ENCODE data around the gene C1orf159.

Gene C1orf159

DNA sequence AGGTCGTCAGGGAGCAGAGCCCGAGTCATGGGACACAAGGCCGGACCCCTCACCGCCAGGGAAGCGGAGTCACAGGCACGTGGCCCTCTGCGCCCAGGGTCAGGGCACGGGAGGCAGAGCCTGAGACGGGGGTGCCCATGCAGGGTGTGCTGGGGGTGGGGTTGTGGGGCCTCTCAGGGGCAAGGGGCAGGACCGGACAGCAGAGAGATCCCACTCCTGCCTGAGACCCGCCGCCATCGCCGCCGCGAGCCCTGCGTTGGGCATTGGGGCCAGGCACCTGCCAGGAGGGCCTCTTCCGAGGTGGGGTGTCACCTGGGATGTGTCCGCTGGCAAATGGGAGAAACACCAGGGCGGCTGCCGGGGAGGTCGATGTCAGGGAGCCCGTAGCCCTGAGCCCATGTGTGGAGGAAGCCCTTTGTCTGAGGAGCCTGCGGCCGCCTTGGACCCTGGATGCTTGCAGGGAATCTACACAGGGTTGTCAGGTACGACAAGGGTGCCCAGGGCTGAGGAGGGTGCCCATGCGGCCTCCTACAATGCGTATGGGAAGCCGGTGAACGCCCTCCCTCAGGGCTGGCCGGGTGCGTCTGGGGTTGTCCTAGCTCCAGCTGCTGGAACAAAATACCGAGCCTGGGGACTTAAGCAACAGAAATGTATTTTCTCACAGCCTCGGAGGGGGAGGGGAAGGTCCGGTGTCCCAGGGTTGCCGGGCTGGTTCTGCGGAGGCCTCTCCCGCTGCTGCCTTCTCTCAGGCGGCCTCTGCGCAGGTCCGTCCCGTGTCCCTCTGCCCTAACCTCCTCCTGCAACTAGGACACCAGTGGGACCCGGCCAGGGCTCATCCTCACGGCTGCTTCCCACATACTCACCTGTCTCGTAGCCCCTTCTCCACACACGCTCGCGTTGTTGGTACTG, 16.4 kb upstream of the C1orf159 start:
- DNase-seq (ENCODE audit: low read depth): no peak

DNA sequence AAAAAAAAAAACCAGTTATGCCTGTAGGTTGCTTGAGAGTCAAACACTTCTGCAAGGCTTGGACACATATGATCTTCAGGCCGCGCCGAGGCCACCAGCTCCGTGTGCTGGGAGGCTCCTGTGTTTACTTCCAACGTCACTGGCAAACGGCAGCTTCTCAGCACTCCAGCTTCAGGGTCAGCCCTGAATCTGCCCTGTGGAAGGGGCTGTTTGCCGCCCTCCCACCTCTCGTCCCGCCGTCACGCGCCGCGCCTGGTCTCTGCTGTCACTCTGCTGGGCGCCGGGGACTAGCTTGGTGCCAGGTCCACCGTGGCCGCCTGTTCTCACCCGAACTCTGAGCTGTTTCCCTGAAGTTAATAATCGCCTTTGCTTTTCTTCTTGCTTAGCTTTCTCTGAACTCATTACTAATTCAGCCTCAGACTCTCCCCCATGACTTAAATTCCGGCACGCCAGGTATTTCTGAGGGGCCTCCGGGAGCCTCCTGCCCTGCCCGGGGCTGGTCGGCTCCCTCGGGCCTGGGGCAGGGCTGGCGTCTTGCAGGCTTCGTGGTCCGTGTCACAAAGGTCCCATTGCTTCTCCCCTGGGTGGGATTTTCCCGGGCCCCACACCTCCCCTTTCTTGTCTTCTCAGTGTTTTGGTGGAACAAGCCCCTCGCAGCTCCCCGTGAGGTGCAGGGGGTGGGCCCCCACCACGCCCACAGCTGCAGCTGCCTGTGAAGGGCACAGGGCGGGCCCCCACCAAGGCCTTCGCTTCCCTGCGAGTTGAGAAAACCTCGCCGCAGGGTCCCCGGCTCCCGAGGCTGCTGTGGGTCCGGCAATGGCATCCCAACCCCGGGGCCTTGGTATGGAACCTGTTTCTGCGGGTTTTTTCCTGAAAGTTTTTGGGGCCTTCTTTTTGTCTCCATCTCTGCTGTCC, 14.6 kb upstream of the C1orf159 start:
- no peak for DNase-seq (ENCODE audit: low read depth)

DNA sequence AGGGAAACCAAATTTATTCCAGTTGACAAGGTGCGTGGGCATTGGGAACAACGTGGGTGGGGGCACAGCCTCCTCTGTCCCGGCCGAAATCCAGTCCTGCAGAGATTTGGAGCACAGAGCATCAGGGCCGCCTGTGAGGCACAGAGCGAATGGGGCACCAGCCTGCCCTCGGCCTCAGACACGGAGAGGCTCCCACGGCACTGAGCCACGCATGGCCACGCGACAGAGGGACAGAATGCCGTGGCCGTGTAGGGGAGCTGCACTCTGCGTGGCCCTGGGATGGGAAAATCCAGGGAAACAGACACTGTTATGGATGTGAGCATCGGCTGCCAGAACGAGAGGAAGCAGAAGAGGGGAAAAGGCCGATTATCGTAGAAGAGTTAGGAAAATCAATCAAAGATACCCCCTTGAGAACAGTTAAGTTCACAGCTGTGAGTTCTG, 13.5 kb upstream of the C1orf159 start:
- no peak for DNase-seq (ENCODE audit: low read depth)

DNA sequence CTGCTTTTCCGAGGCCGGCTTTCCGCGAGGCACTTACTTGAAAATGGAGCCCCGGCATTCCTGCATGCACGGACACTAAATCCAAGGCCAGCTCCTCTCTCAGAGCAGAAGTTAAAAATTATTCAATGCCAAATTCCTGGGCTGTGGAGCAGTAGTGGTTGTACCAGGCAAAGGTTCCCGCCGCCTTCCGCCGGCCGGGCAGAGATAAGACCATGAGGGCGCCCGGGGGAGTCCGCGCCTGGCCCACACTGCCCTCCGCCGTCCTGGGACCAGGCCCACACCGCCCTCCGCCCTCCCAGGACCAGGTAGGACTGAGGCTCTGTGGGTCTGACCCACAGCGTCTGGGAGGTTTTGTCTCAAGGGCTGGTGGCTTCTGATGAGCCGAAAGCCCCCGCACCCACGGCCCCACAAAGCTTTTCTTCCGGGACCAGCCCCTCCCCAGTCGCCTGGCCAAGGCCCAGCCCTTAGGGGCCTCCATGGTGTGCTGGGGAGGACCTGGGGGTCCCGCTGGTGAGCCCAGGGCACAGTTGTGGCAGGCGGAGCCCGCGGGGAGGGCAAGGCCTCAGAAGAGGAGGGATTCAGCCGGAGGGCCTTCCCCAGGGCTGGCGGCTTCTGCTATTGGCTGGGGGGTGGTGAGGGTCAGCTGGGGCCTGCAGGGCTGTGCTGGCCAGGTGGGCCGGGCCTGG, 12.7 kb upstream of the C1orf159 start:
- no peak for DNase-seq (ENCODE audit: low read depth)

DNA sequence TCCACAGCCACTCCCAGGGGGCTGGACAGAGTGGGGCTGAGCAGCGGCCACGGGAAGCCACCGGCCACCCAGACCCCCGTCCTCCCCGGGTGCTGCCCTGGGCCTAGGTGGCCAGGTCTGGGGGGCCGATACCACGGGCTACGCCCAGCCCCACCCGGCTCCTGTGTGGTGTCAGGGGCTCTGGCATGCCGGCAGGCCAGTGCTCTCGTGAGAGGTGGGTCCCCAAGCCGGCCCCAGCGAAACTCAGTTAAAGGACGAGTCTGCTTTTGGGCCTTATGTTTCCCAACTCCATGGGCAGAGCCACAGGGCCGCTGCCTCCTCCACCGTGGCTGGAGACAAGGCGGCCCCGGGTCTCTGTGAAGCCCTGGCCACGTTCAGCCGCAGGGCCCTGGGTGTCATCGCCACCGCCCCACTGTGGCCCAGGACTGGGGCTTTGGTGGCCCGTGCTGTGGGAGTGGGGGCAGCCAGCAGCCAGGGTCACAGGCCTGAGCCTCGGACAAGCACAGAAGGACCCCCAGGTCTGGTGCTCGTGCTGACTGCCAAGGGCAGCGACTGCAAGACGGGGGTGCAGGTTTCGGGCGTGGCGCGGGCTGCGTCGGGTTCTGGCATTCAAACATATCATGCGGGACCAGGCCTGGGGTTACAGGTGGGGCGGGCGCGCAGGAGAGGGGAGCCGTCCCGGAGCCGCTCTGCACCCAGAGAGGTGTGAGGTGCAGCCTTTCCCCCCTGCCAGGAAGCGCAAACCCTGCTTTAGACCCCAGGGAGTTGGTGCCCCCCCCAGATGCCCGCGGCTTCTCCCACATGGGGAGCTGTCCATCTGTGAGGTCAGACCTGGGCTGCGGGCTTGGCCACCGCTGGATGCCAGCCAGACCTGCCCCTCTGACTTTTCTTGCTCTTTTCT, 11.9 kb upstream of the C1orf159 start:
- DNase-seq (ENCODE audit: low read depth): no peak

DNA sequence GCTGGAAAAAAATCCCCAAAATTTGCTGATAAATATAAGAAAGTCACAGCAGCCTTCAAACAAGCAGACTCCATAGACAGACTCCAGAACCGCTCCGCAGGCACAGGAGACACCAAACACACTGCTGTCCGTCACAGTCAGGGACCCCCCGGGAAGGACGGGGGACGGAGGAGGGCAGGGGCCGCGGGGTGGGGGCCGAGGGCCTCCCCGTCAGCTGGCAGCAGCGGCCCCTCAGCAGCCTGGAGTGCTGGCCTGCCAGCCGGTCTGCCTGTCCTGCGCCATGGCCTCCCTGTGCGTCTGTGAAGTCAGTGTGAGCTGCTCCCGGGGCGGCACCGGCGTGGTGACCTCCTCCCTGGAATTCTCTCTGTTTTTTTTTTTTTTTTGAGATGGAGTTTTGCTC, 10.1 kb upstream of the C1orf159 start:
- no peak for DNase-seq (ENCODE audit: low read depth)

DNA sequence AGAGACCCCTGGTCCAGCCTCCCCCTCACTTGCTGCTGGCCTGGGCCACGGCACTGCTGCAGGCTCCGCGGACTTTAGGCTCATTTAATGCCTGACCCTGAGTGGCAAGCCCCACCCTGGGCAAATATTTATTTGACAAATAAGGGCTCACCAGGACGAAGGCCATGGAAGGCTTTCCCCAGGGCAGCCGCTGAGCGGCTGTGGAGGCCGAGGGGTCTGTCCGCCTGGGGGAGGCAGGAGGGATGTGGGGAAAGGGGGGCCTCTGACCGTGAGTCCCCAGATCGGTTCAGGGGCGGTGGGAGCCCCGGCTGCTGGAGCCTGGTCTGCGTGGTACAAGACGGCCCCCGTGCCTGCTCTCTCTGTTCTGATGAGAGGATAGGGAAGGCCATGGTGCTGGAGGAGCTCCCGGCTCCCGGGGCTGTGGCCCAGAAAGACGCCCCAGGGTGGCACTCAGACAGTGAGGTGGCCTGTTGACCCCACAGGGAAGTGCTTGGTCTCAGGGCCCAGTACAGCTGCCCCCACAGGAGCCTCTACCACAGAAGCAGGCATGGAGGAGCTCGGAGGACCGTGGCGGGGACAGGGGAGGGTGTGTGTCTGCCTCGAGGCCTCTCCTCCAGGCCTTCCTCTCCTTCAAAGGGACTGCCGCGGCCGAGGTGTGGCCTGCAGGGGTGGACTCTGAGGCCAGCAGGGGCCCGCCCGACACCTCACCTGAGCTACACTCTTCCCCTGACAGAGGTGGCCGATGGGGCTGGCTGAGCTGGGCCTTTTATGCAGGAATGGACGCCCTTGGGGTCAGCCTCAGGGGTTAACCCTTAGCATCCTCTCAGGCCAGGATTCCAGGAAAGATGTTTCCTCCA, 9.1 kb upstream of the C1orf159 start:
- DNase-seq (ENCODE audit: low read depth): no peak

DNA sequence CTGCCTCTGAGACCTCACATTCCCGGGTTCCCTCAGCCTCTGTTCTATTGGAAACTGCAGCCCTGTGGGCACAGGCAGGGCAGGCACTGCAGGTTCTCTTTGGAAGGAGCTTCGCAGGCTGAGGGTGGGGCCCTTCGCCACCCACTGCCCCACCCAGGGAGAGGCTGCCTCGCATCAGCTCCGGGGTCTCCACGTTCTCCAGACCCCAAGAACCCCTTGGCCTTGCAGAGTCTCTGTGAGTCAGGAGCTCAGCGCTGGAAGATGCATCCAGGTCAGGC, 8.6 kb upstream of the C1orf159 start:
- no peak for DNase-seq (ENCODE audit: low read depth)

DNA sequence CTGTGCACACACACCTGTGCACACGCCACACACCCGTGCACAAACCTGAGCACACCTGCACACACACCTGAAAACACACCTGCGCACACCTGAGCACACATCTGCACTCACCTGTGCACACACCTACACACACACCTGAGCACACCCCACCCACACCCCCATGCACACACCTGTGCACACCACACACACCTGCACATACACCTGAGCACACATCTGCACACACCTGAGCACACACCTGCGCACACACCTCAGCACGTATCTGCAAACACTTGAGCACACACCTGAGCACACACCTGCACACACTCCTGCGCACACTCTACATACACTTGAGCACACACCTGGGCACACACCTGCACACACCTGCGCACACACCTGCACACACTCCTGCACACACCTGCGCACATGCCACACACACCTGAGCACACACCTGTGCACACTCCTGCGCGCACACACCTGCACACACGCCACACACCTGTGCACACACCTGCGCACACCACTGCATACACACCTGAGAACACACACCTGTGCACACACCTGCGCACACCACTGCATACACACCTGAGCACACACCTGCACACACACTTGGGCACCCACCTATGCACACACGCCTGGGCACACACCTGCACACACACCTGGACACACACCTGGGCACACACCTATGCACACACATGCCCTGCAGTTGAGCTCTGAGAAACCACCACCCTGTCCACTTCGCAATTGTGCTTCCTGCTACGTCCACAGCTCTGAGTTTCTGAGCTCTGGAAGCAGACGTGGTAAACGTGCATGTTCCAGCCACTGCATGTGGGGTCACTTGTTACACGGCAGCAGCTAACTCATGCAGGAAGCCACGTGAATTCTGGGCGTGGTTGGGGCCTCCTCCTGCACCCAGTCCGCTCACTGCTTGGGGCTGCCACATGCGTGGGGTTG, 8.0 kb upstream of the C1orf159 start:
- no peak for DNase-seq (ENCODE audit: low read depth)

DNA sequence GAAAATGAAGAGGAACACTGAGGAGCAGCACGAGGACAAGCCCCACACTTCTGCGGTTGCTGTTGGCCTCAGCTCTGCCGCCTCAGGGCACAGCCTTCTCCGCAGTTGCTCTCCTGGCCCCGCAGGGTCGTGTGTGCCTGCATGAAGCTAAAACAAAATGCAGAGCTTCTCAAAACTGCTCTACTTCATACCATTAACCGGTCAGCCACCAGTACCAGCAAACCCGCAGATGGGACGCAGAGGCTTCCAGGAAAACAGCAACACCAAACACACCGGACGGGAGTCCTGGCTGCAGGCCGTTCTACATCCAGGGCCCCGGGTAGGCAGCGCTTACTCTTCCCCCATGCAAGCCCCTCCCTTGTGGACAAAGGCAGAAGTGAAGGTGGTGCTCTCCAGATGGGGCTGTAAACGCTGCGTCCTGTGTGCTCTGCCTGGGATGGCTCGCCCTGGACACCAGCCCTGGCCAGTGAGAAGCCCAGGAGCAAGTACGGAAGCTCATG, 7.1 kb upstream of the C1orf159 start:
- no peak for DNase-seq (ENCODE audit: low read depth)

DNA sequence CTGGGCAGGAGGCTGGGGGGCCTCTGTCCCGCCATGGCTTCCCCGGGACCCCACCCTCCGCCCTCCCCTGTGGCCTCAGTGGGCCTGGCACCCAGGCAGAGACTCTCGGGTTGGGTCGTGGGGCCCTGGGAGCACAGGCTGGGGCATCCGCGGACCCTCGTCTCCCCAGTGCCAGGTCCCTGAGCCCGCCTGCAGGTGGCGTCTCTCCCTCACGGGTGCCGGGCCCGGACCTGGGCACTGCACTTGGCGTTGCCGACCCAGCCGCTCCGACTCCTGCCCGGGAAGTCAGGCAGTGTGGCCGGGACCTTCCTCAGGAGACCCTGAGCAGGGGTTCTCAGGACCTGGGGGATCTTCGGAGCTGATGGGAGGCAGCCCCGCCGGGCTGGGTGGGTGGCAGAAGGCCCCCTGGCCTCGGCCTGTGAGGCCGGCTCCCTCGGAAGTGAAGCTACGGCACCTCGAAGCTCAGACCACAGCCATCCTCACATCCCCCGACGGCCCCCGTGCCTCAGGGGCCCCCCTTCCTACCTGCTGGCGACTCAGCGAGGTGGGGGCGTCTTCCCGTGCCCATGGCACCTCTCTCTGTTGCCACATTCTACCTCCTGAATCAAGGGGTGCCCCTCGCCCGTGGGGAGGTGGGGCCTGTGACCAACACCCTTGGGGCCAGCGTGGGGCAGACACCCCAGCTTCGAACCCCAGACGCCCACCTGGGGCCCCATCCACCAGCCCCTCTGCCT, 6.4 kb upstream of the C1orf159 start:
- peak; percentile 74 for DNase-seq (ENCODE audit: low read depth)

DNA sequence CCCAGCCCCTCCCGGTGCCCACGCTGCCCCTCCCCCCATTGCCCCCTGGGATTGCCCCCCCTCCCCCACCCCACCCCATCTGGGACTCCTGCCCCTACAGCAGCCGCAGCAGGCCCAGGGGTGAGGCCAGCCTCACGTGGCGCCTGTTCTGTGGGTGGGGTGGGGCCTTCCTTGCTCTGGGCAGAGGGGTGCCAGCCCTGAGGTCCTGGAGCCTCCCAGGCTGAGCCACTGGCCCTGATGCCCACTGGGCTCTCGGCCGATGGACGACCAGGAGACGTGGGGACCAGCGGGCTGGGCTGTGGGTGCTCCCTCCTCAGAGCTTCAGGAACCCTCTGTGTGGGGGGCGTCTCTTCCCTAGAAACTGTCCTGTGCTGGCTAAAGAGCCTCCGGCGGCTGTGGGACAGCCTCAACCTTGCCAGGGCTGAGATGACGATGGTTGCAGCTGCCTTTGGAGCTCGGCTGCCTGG, 5.8 kb upstream of the C1orf159 start:
- no peak for DNase-seq (ENCODE audit: low read depth)

DNA sequence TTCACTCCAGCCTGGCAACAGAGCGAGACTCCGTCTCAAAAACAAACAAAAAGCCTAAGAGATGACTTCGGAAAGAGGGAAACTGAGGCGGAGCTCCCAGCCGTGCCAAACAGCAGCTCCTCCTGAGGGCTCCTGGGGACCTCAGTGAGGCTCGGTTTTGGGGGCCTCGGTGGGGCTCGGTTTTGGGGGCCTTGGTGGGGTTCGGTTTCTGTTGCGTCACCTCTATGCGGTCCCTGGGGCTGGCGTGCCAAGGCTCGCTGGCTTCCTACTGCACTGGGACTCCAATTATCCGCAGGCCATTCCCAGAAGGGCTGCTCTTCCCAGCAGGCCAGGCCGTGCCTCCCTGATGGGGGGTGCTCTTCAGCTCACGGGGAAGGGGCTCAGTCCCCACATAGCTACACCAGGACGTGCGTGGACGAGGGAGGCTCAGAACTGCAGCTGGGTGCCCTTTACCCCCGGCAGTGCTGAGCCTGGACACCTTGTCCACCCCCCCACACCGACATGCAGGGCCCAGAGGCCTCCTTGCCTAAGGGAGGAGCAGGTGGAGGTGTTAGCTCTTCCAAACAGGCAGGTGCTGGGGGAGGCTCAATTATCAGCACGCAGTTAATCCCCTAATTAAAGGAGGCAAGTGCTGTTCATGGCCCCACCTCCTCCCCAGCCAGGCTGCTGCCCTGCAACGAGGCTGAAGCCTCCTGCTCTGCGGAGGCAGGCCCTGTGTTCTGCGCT, 5.1 kb upstream of the C1orf159 start:
- no peak for DNase-seq (ENCODE audit: low read depth)

DNA sequence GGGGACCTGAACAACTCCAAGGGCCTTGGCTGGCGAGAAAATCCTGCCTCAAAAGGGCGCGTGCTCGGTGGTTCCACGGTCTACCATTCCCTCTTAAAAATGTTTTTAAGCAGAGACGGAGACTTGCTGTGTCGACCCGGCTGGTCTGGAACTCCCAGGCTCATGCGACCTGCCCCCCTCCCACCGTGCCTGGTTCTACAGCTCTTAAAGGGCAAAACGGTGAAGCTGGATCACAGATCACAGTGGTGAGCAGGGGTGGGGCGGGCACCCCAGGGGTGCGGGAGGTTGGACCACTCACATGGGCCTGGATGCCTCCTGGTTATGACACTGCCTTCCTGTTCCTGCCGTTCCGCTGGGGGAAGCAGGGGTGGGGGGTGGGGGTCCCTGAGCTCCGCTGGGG, 4.2 kb upstream of the C1orf159 start:
- DNase-seq (ENCODE audit: low read depth): no peak

DNA sequence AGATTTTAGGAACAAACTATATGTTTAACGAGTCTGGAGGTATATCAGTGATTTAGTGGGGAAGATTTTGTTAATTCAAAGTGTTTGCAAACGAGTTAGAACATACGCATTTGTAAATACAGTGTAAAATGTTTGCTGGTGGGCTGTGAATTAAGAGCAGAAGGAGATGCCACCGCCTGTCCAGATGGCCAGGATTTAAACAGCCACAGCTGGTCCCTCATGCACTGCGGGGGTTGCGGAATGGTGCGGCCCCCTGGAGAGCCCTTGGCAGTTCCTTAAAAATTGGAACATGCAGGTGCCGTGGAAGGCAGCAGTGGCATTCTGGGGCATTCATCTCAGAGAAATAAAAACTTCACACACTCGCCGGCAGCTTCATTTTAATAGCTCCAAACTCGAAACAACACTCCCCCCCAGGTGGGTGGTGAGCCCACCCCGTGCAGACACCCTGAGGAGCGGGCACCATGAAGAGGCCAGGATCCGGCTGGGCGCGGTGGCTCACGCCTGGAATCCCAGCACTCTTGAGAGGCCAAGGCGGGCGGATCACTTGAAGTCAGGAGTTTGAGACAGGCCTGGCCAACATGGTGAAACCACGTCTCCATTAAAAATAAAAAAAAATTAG, 3.5 kb upstream of the C1orf159 start:
- DNase-seq (ENCODE audit: low read depth): no peak

DNA sequence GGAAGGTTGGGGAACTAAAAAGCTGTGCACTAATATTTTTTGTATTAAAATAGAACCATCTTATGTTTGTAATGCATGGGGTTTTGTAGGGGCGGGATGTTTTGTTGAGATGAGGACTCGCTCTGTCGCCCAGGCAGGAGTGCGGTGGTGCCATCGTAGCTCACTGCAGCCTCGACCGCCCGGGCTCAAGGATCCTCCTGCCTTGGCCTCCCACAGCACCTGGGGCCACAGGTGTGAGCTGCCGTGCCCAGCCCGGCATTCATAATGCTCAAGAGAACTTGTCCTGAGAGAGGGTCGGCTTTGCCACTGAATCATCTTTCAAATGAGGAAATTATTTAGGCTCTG, 3.0 kb upstream of the C1orf159 start:
- no peak for DNase-seq (ENCODE audit: low read depth)

All from activated T-cell treated with anti-CD3 and anti-CD28 coated beads for 24 hours (primary cell).